LNCAP (cell line): Measurements from ENCODE around the gene AATK.

Experiments
- CTCF ChIP-seq: fragments of 450-650 bp; IDR thresholded peaks from 2 replicates; pipeline ENCODE4 v1.5.1; 2017; ENCODE audit warnings: mild to moderate bottlenecking

Gene AATK

GRCh38 chr17:81184555-81184954, 18.5 kb upstream of the AATK start:
- TF ChIP-seq CTCF, result no peak

- TF ChIP-seq CTCF, result no peak
Measured at GRCh38 chr17:81183807-81184206, 17.8 kb upstream of the AATK start.

GRCh38 chr17:81183316-81183715, 17.3 kb upstream of the AATK start:
- no peak for TF ChIP-seq CTCF

- no peak for TF ChIP-seq CTCF
Measured at GRCh38 chr17:81182596-81182995, 16.6 kb upstream of the AATK start.

GRCh38 chr17:81181811-81182185, 15.8 kb upstream of the AATK start:
- no peak for TF ChIP-seq CTCF

- no peak for TF ChIP-seq CTCF
Measured at GRCh38 chr17:81180836-81181810, 15.1 kb upstream of the AATK start.

- TF ChIP-seq CTCF, result no peak
Measured at GRCh38 chr17:81179861-81180260, 13.8 kb upstream of the AATK start.
